Subcutaneous abdominal adipose tissue (tissue), 5 donors: ENCODE measurements around the gene TANK.

Source experiments
- H3K27ac ChIP-seq: one replicate; pipeline ENCODE4 v1.7.0; 2013; ENCODE audit warnings: low read depth, mild to moderate bottlenecking, inconsistent platforms, low read length, moderate library complexity
- H3K27me3 ChIP-seq, 5 donors: one replicate each; pipeline ENCODE4 v1.7.0; 2013; ENCODE audit warnings: low read length in 5 of 5, inconsistent platforms in 1 of 5; ENCODE audit not compliant: control insufficient read depth in 5 of 5, insufficient read depth in 4 of 5
- H3K36me3 ChIP-seq, 5 donors: one replicate each; pipeline ENCODE4 v1.7.0; 2013; ENCODE audit warnings: low read length in 5 of 5; ENCODE audit not compliant: control insufficient read depth in 5 of 5, insufficient read depth in 5 of 5
- H3K4me1 ChIP-seq, 5 donors: one replicate each; pipeline ENCODE4 v1.7.0; 2013; ENCODE audit warnings: low read length in 5 of 5, mild to moderate bottlenecking in 3 of 5, moderate library complexity in 1 of 5; ENCODE audit not compliant: control insufficient read depth in 5 of 5, insufficient read depth in 5 of 5
- H3K4me3 ChIP-seq, 5 donors: one replicate each; pipeline ENCODE4 v1.7.0; 2013; ENCODE audit warnings: low read length in 5 of 5, low read depth in 1 of 5
- H3K9ac ChIP-seq, 5 donors: one replicate each; pipeline ENCODE4 v1.7.0; 2013; ENCODE audit warnings: low read length in 5 of 5, mild to moderate bottlenecking in 4 of 5, moderate library complexity in 3 of 5
- H3K9me3 ChIP-seq, 5 donors: one replicate each; pipeline ENCODE4 v1.7.0; 2013; ENCODE audit warnings: low read length in 5 of 5; ENCODE audit not compliant: control insufficient read depth in 5 of 5
- donor health status: healthy.
- donor health status: healthy.
- donor health status: healthy.
- donor health status: healthy.
- donor health status: healthy.

Gene TANK

GRCh38 chr2:161219211-161219610, 59.0 kb downstream of the TANK start:
- Histone ChIP-seq H3K9ac (no peak overlapping the region), H3K4me3 (no peak overlapping the region), H3K27ac (no peak overlapping the region), H3K36me3 (peaks cover 0 to 15% (median 6%) of the 10 kb centered on the region in 5 donors), H3K4me1 (peaks cover 0 to 3% (median 0%) of the 10 kb centered on the region in 5 donors), H3K27me3 (no peaks in the 10 kb centered on the region), H3K9me3 (no peaks in the 10 kb centered on the region)

GRCh38 chr2:161223139-161223732, 63.0 kb downstream of the TANK start:
- Histone ChIP-seq H3K9ac (no peak overlapping the region), H3K27ac (no peak overlapping the region), H3K4me1 (no peaks in the 10 kb centered on the region), H3K9me3 (no peaks in the 10 kb centered on the region), H3K27me3 (no peaks in the 10 kb centered on the region), H3K4me3 (no peak overlapping the region), H3K36me3 (peaks cover 16 to 37% (median 23%) of the 10 kb centered on the region in 5 donors)

- Histone ChIP-seq H3K36me3 (peaks cover 33 to 64% (median 47%) of the 10 kb centered on the region in 5 donors), H3K4me3 (no peak overlapping the region), H3K27ac (no peak overlapping the region), H3K4me1 (no peaks in the 10 kb centered on the region), H3K9ac (no peak overlapping the region), H3K9me3 (no peaks in the 10 kb centered on the region), H3K27me3 (no peaks in the 10 kb centered on the region)
Measured at GRCh38 chr2:161228511-161229240, 68.4 kb downstream of the TANK start.

- no peak overlapping the region for H3K4me3 ChIP-seq
- H3K9ac ChIP-seq, result no peak overlapping the region
- H3K9me3 ChIP-seq, result no peaks in the 10 kb centered on the region
- H3K4me1 ChIP-seq, result no peaks in the 10 kb centered on the region
- peaks cover 27 to 53% (median 41%) of the 10 kb centered on the region in 5 donors for H3K36me3 ChIP-seq
- no peaks in the 10 kb centered on the region for H3K27me3 ChIP-seq
- no peak overlapping the region for H3K27ac ChIP-seq
Measured at GRCh38 chr2:161230959-161231358, 70.7 kb downstream of the TANK start.

- H3K27me3 ChIP-seq, result no peaks in the 10 kb centered on the region
Measured at GRCh38 chr2:161232571-161232970, 72.3 kb downstream of the TANK start.

GRCh38 chr2:161233858-161234431, 73.7 kb downstream of the TANK start:
- Histone ChIP-seq H3K27me3 (no peaks in the 10 kb centered on the region), H3K4me1 (peaks cover 0 to 19% (median 18%) of the 10 kb centered on the region in 5 donors), H3K9me3 (no peaks in the 10 kb centered on the region), H3K9ac (no peak overlapping the region), H3K36me3 (peaks cover 12 to 29% (median 21%) of the 10 kb centered on the region in 5 donors), H3K4me3 (no peak overlapping the region), H3K27ac (no peak overlapping the region)

More at GRCh38 chr2:161232571-161232970, 72.3 kb downstream of the TANK start:
- no peak overlapping the region for H3K27ac ChIP-seq
- no peaks in the 10 kb centered on the region for H3K9me3 ChIP-seq
- no peak overlapping the region for H3K9ac ChIP-seq
- no peak overlapping the region for H3K4me3 ChIP-seq
- peaks cover 0 to 7% (median 6%) of the 10 kb centered on the region in 5 donors for H3K4me1 ChIP-seq
- H3K36me3 ChIP-seq, result peaks cover 23 to 43% (median 34%) of the 10 kb centered on the region in 5 donors

GRCh38 chr2:161234627-161235026, 74.4 kb downstream of the TANK start:
- Histone ChIP-seq H3K4me1 (peaks cover 0 to 23% (median 18%) of the 10 kb centered on the region in 5 donors), H3K27ac (no peak overlapping the region), H3K27me3 (no peaks in the 10 kb centered on the region), H3K36me3 (peaks cover 10 to 22% (median 18%) of the 10 kb centered on the region in 5 donors), H3K9ac (no peak overlapping the region), H3K4me3 (no peak overlapping the region), H3K9me3 (no peaks in the 10 kb centered on the region)

DNA sequence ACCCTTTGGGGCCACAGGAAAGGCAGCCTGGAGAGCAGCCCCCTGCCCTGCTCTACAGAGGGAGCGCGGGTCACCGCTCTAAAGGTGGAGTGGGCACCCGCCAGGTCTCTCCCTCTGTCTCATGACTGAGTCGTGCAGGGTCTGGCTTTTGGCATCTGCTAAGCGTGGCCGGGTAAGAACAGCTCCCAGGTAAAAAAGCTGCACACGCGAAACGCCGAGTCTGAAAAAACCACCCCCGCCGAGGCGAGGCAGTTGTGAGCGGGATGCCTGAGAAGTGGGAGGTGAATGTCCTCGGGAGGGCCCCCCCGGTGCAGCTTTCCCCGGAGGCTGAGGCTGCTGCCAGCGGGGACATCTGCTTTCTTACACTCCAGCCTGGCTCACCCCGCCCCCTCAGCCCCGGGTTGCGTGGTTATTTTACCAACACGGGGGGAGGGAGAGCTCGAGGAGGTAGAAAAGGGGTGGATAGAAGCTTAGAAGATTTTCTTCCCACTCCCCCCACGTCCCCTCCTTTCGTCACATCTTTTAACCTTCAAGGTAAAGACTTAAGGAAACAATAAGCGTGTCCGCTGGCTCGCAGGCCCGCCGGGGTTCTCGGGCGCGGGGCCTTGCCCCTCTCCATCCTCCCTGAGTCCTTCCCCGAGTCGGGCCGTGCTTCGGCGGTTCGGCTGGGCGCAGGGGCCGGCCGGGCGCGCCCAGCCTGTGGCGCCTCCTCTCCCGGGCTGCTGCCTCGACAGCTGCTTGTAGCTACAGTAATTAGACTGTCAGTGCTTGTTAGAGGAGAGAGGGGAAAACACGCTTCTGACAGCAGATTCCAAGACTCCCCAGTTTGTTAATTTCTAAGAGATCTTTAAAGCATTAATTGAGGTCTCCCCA, 77.4 kb downstream of the TANK start:
- Histone ChIP-seq H3K36me3 (peaks cover 2 to 6% (median 4%) of the 10 kb centered on the region in 5 donors), H3K4me1 (peaks cover 0 to 23% (median 18%) of the 10 kb centered on the region in 5 donors), H3K9ac (peak overlapping the region in 4 of 5 donors; percentile 51 to 75 (median 68)), H3K9me3 (no peaks in the 10 kb centered on the region), H3K27ac (no peak overlapping the region), H3K27me3 (no peaks in the 10 kb centered on the region), H3K4me3 (peak overlapping the region; percentile 78 to 90 (median 82))

DNA sequence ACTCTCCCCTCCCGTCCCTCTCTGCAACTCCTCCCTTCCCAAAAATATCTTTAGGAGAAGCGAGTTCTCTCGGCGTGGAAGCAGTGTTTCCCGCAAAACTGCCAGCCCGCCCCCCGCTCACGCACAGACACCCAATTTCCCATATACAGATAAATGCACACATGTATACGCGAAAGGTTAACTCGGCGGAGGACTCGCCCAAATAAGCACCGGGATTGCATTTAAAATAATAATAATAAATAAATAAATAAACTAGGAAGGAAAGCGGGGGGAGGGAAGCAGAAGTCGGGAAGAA, 78.0 kb downstream of the TANK start:
- peaks cover 0 to 23% (median 18%) of the 10 kb centered on the region in 5 donors for H3K4me1 ChIP-seq
- H3K9ac ChIP-seq, result peak overlapping the region in 4 of 5 donors; percentile 51 to 75 (median 68)
- peaks cover 2 to 6% (median 4%) of the 10 kb centered on the region in 5 donors for H3K36me3 ChIP-seq
- H3K27ac ChIP-seq, result no peak overlapping the region
- no peaks in the 10 kb centered on the region for H3K9me3 ChIP-seq
- no peaks in the 10 kb centered on the region for H3K27me3 ChIP-seq
- H3K4me3 ChIP-seq, result peak overlapping the region; percentile 78 to 90 (median 82)
